IMR-90 (cell line): ENCODE data around the gene EPN3. TPM values are rescaled to one million over a fixed set of nuclear protein-coding genes. Genes with fewer than 3 reads are reported as not detected.

Experiments used
- ATAC-seq: fragments of 200-7000 bp; cut with Tn5 transposase; 2 replicates; pipeline ENCODE4 v1.9.1; 2020; ENCODE audit warnings: low read depth, mild to moderate bottlenecking, moderate library complexity
- BruUV-seq: library from RNA; stranded (reverse); fragments of 400-500 nt; replicated peaks from 2 replicates; lab custom pipeline; 2021; lab: Mats Ljungman, UMichigan
- CTCF ChIA-PET: fragments of 300-600 bp; formaldehyde crosslinking; extraction: SDS; loops from one replicate; lab custom pipeline; 2021; ENCODE audit warnings: antibody characterized with exemption; lab: Yijun Ruan, JAX
- POLR2A ChIA-PET: fragments of 300-600 bp; sonication (Branson Sonifier 250); formaldehyde crosslinking; loops from one replicate; lab custom pipeline; 2022; ENCODE audit warnings: antibody characterized with exemption; ENCODE audit not compliant: unreplicated experiment; lab: Charles Lee
- DNase-seq: peaks from one replicate; pipeline ENCODE4 v3.0.0; 2013
- H2AFZ ChIP-seq: replicated peaks from 2 replicates; pipeline ENCODE3; 2013; ENCODE audit warnings: low read length, mild to moderate bottlenecking; ENCODE audit not compliant: poor library complexity
- H2AK5ac ChIP-seq: 2 replicates; pipeline ENCODE4 v1.6.1; 2013; ENCODE audit warnings: low read depth, low read length, inconsistent platforms
- H2AK9ac ChIP-seq: replicated peaks from 2 replicates; pipeline ENCODE3; 2013; ENCODE audit warnings: mild to moderate bottlenecking, low read depth, low read length, moderate library complexity; ENCODE audit not compliant: poor library complexity
- H2BK120ac ChIP-seq: 2 replicates; pipeline ENCODE4 v1.6.1; 2013; ENCODE audit warnings: low read depth, low read length, inconsistent platforms
- H2BK15ac ChIP-seq: 3 replicates; pipeline ENCODE4 v1.6.1; 2013; ENCODE audit warnings: low read depth, low read length, inconsistent platforms
- H2BK20ac ChIP-seq: 2 replicates; pipeline ENCODE4 v1.6.1; 2013; ENCODE audit warnings: low read depth, mild to moderate bottlenecking, inconsistent platforms, low read length, moderate library complexity
- H2BK5ac ChIP-seq: 2 replicates; pipeline ENCODE4 v1.6.1; 2013; ENCODE audit warnings: mild to moderate bottlenecking, low read depth, low read length, inconsistent platforms; ENCODE audit not compliant: poor library complexity, severe bottlenecking
- H3K14ac ChIP-seq: replicated peaks from 2 replicates; pipeline ENCODE4 v1.6.1; 2013; ENCODE audit warnings: low read depth, low read length, inconsistent platforms
- H3K18ac ChIP-seq: 2 replicates; pipeline ENCODE4 v1.6.1; 2013; ENCODE audit warnings: low read depth, low read length, control low read depth
- H3K23ac ChIP-seq: 2 replicates; pipeline ENCODE4 v1.6.1; 2013; ENCODE audit warnings: low read depth, low read length, inconsistent platforms
- H3K27ac ChIP-seq: 2 replicates; pipeline ENCODE4 v1.5.1; 2013; ENCODE audit warnings: mild to moderate bottlenecking, control low read depth, low read length; ENCODE audit not compliant: insufficient read depth
- H3K27me3 ChIP-seq: 2 replicates; pipeline ENCODE4 v1.6.1; 2013; ENCODE audit warnings: low read length; ENCODE audit not compliant: control insufficient read depth, insufficient read depth
- H3K36me3 ChIP-seq: 2 replicates; pipeline ENCODE4 v1.6.1; 2013; ENCODE audit warnings: low read length, mixed read lengths; ENCODE audit not compliant: control insufficient read depth, insufficient read depth
- H3K4ac ChIP-seq: 2 replicates; pipeline ENCODE4 v1.6.1; 2013; ENCODE audit warnings: low read depth, low read length, inconsistent platforms
- H3K4me1 ChIP-seq: 2 replicates; pipeline ENCODE4 v1.6.1; 2013; ENCODE audit warnings: low read length, mixed read lengths; ENCODE audit not compliant: control insufficient read depth, insufficient read depth
- H3K4me2 ChIP-seq: 2 replicates; pipeline ENCODE4 v1.6.1; 2013; ENCODE audit warnings: low read depth, mild to moderate bottlenecking, control low read depth, low read length, moderate library complexity
- H3K4me3 ChIP-seq: 2 replicates; pipeline ENCODE4 v1.5.1; 2013; ENCODE audit warnings: low read depth, mild to moderate bottlenecking, control low read depth, low read length, moderate library complexity; ENCODE audit not compliant: insufficient read depth
- H3K56ac ChIP-seq: 2 replicates; pipeline ENCODE4 v1.6.1; 2013; ENCODE audit warnings: low read length, inconsistent platforms; ENCODE audit not compliant: insufficient read depth; ENCODE audit errors: extremely low read depth
- H3K79me1 ChIP-seq, 2 experiments: 2 replicates each; pipeline ENCODE4 v1.6.1; 2013; ENCODE audit warnings: low read length in 2 of 2, inconsistent platforms in 1 of 2, low read depth in 1 of 2
- H3K9ac ChIP-seq: 2 replicates; pipeline ENCODE4 v1.6.1; 2013; ENCODE audit warnings: low read depth, low read length, control low read depth
- H3K9me1 ChIP-seq: 2 replicates; pipeline ENCODE4 v1.6.1; 2013; ENCODE audit warnings: low read length, inconsistent platforms; ENCODE audit not compliant: insufficient read depth
- H3K9me3 ChIP-seq: 2 replicates; pipeline ENCODE4 v1.6.1; 2013; ENCODE audit warnings: low read length; ENCODE audit not compliant: control insufficient read depth, insufficient read depth
- H4K20me1 ChIP-seq: 2 replicates; pipeline ENCODE4 v1.6.1; 2013; ENCODE audit warnings: low read length, inconsistent platforms; ENCODE audit not compliant: insufficient read depth
- H4K5ac ChIP-seq: 2 replicates; pipeline ENCODE4 v1.6.1; 2013; ENCODE audit warnings: mild to moderate bottlenecking, low read depth, low read length, control low read depth
- H4K8ac ChIP-seq, 2 experiments: 2 replicates each; pipeline ENCODE4 v1.6.1; 2013; ENCODE audit warnings: low read depth in 2 of 2, low read length in 2 of 2, control low read depth in 1 of 2, inconsistent platforms in 1 of 2
- H4K91ac ChIP-seq: 2 replicates; pipeline ENCODE4 v1.6.1; 2013; ENCODE audit warnings: low read depth, low read length, inconsistent platforms; ENCODE audit not compliant: insufficient read depth
- MXI1 ChIP-seq: IDR thresholded peaks from 2 replicates; pipeline ENCODE4 v1.6.1; 2012; ENCODE audit warnings: low read depth, mild to moderate bottlenecking, low read length, moderate library complexity, borderline replicate concordance
- NFE2L2 ChIP-seq: fragments of 150-350 bp; IDR thresholded peaks from 2 replicates; pipeline ENCODE4 v1.6.1; 2016; ENCODE audit warnings: low read depth, mild to moderate bottlenecking, low read length
- POLR2A ChIP-seq: IDR thresholded peaks from 2 replicates; pipeline ENCODE4 v1.6.1; 2012; ENCODE audit warnings: mild to moderate bottlenecking, low read depth, low read length
- RAD21 ChIP-seq: IDR thresholded peaks from 2 replicates; pipeline ENCODE4 v1.6.1; 2012; ENCODE audit warnings: low read length, improper control_type of control experiment
- USF2 ChIP-seq: fragments of 150-350 bp; IDR thresholded peaks from 2 replicates; pipeline ENCODE4 v1.6.1; 2017; ENCODE audit warnings: mild to moderate bottlenecking, antibody characterized with exemption, low read length, low read depth
- WGBS, 2 experiments: methylation state at CpG; one replicate each; pipeline versions ENCODE4 v1.1.5 to v1.1.7; 2013; ENCODE audit warnings: missing lambda C conversion rate in 2 of 2; ENCODE audit not compliant: insufficient read length in 1 of 2; ENCODE audit errors: extremely low coverage in 2 of 2; 5-methylcytosine and 5-hydroxymethylcytosine counted together
- dilution Hi-C: fragments of 300-500 bp; cut with HindIII; formaldehyde crosslinking; loops from one replicate; pipeline ENCODE4 v1.14.3; 2018; ENCODE audit warnings: low sequenced_read_pairs; ENCODE audit not compliant: unreplicated experiment
- in situ Hi-C: fragments of 300-500 bp; cut with MboI; formaldehyde crosslinking; loops from 3 replicates; pipeline ENCODE4 v1.14.3; 2019; ENCODE audit warnings: low sequenced_read_pairs, inconsistent platforms, mixed read lengths
- intact Hi-C: fragments of 100-400 bp; cut with micrococcal nuclease; formaldehyde crosslinking; loops from 2 replicates; pipeline ENCODE4 v1.10.0; 2022
- polyA plus RNA-seq, 3 experiments: library from polyadenylated mRNA; depleted of rRNA; stranded (reverse); fragments of >200 nt; gene quantifications; 2 replicates each; pipeline ENCODE4 v1.2.3, GENCODE V29; 2012; ENCODE audit warnings: low replicate concordance in 1 of 3
- total RNA-seq: library from RNA; depleted of rRNA; stranded (reverse); fragments of >200 nt; gene quantifications from 2 replicates; pipeline ENCODE4 v1.2.3, GENCODE V29; 2012

EPN3 gene
- total and polyA plus RNA-seq, 2 of the 4 experiments (the other 2 are of a cell fraction), result 0.09 TPM; not detected in 1

- no peak overlapping the region for H3K18ac ChIP-seq
- H3K27me3 ChIP-seq, result peaks cover 8% of the 10 kb centered on the region
- H3K9me1 ChIP-seq, result peaks cover 3% of the 10 kb centered on the region
- no peak overlapping the region for H2AFZ ChIP-seq
- no peak overlapping the region for H4K8ac ChIP-seq
- BruUV-seq, result no TSS peak
- no peak for TF ChIP-seq NFE2L2
- TF ChIP-seq RAD21, result no peak
- no peak for TF ChIP-seq USF2
- no peak for TF ChIP-seq POLR2A
- no peak for TF ChIP-seq MXI1
- no peak overlapping the region for H2BK120ac ChIP-seq
- H3K14ac ChIP-seq, result no peak overlapping the region
- H2AK5ac ChIP-seq, result no peak overlapping the region
- peaks cover 22% of the 10 kb centered on the region; the same call in 1 of the 2 replicates for H3K4me1 ChIP-seq
- H3K9me3 ChIP-seq, result no peaks in the 10 kb centered on the region
- in situ Hi-C loops, result no loop called here
- dilution Hi-C loops, result no loop called here
- H3K4ac ChIP-seq, result no peak overlapping the region
- no peaks in the 10 kb centered on the region for H3K36me3 ChIP-seq
- no peak overlapping the region for H2BK15ac ChIP-seq
- H3K4me3 ChIP-seq, result no peak overlapping the region
- intact Hi-C loops, result no loop called here
- H4K91ac ChIP-seq, result no peak overlapping the region
- peaks cover 0 to 7% of the 10 kb centered on the region in 2 experiments; a peak in 2 of 4 replicates for H3K79me1 ChIP-seq
- ChIA-PET POLR2A (no interaction called here), CTCF (no interaction called here)
- WGBS, 2 experiments, result 85% methylated on average over 4 of the region's 20 CpGs; no CpG with 5 or more reads in 1 of the 2 experiments
- no peak for ATAC-seq
- no peak overlapping the region for H3K4me2 ChIP-seq
- no peak overlapping the region for H3K27ac ChIP-seq
- H3K56ac ChIP-seq, result no peak overlapping the region
- H4K20me1 ChIP-seq, result no peaks in the 10 kb centered on the region; the same call in 1 of the 2 replicates
- H2BK5ac ChIP-seq, result no peak overlapping the region
- DNase-seq, result no peak
- H2AK9ac ChIP-seq, result no peak overlapping the region
- no peak overlapping the region for H3K23ac ChIP-seq
- no peak overlapping the region for H2BK20ac ChIP-seq
- H3K9ac ChIP-seq, result no peak overlapping the region
- H4K5ac ChIP-seq, result no peak overlapping the region
Measured at GRCh38 chr17:50537721-50538548, 5.4 kb downstream of the EPN3 start.
